Activated naive CD8-positive, alpha-beta T cell (primary cell): ENCODE data around the gene CCSER2.

Experiments used
- H3K27ac Mint-ChIP-seq: one replicate; pipeline ENCODE4 v1.8.0; 2021; ENCODE audit warnings: mixed read lengths
- H3K27me3 Mint-ChIP-seq: one replicate; pipeline ENCODE4 v1.8.0; 2021; ENCODE audit warnings: mixed read lengths
- H3K36me3 Mint-ChIP-seq: one replicate; pipeline ENCODE4 v1.8.0; 2021; ENCODE audit warnings: mixed read lengths
- H3K4me1 Mint-ChIP-seq: one replicate; pipeline ENCODE4 v1.8.0; 2021; ENCODE audit warnings: low read depth, mixed read lengths
- H3K4me3 Mint-ChIP-seq: one replicate; pipeline ENCODE4 v1.8.0; 2021; ENCODE audit warnings: mild to moderate bottlenecking, mixed read lengths
- H3K9me3 Mint-ChIP-seq: one replicate; pipeline ENCODE4 v1.8.0; 2021; ENCODE audit warnings: low read depth, mixed read lengths

The CCSER2 gene

GRCh38 chr10:84551437-84552120 lies 223.2 kb downstream of the CCSER2 start:
- H3K27ac Mint-ChIP-seq, result no peak overlapping the region
- no peaks in the 10 kb centered on the region for H3K36me3 Mint-ChIP-seq
- no peak overlapping the region for H3K4me3 Mint-ChIP-seq
- no peaks in the 10 kb centered on the region for H3K4me1 Mint-ChIP-seq
- H3K9me3 Mint-ChIP-seq, result no peaks in the 10 kb centered on the region
- peaks cover 8% of the 10 kb centered on the region for H3K27me3 Mint-ChIP-seq

DNA sequence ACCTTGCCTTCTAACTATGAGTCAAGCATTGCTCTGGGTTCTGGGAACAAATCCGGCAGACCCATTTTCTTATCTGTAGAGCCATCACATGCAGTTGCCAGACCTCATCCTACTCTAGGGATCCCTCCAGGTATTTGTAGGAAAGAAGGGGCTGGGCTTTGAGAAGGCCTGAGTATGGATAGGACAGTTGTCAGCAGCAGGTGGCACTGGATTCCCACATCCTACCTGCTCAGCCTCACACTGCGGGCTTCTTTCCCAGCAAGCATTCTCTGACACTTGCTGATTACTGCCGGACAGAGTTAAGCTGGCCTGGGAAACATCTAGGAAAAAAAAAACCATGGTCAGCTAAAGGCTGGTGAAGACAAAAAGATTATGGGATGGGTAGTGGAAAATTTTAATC lies 224.1 kb downstream of the CCSER2 start:
- Mint-ChIP-seq H3K27me3 (peaks cover 8% of the 10 kb centered on the region), H3K4me3 (no peak overlapping the region), H3K27ac (no peak overlapping the region), H3K4me1 (no peaks in the 10 kb centered on the region), H3K9me3 (no peaks in the 10 kb centered on the region), H3K36me3 (no peaks in the 10 kb centered on the region)

DNA sequence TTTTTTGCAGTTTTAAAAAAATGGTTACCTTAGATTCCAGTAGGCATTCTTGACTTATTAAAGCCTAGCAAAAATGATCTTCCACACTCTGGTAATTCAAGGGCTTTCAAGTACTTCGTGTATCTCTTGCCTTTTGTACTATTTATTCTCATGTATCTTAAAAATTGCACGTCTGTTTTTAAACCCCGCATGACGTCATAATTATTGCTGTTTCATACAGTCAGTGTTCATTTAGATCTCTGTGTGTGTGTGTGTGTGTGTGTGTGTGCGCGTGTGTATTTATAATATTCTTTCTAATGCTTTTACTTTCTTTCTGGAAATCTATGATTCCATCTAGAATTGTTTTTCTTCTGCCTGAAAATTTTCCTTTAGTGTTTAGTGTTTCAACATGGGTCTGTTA lies 234.2 kb downstream of the CCSER2 start:
- Mint-ChIP-seq H3K4me1 (peaks cover 6% of the 10 kb centered on the region), H3K27me3 (peaks cover 20% of the 10 kb centered on the region), H3K4me3 (no peak overlapping the region), H3K27ac (no peak overlapping the region), H3K36me3 (no peaks in the 10 kb centered on the region), H3K9me3 (no peaks in the 10 kb centered on the region)

DNA sequence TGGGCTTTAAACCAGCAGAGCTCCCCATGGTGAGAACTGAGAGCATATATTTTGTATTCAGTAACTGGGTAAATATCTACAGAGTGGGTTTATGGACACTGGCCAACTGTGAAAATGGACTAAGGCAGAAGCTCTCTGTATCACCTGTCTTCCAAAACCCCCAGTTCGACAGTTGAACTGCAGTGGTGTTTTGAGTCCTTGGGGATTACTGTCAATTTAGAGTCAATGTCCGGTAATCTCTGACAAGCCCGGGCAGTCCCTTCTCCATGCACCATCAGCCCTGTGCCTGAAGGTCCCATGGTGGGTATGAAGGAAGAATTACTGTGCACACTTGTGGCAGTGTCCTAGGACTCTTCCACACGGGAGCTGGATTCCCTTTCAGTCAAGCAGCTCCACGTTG lies 235.0 kb downstream of the CCSER2 start:
- H3K27me3 Mint-ChIP-seq, result peaks cover 24% of the 10 kb centered on the region
- H3K27ac Mint-ChIP-seq, result no peak overlapping the region
- H3K4me1 Mint-ChIP-seq, result peaks cover 6% of the 10 kb centered on the region
- H3K36me3 Mint-ChIP-seq, result no peaks in the 10 kb centered on the region
- H3K9me3 Mint-ChIP-seq, result no peaks in the 10 kb centered on the region
- H3K4me3 Mint-ChIP-seq, result no peak overlapping the region

DNA sequence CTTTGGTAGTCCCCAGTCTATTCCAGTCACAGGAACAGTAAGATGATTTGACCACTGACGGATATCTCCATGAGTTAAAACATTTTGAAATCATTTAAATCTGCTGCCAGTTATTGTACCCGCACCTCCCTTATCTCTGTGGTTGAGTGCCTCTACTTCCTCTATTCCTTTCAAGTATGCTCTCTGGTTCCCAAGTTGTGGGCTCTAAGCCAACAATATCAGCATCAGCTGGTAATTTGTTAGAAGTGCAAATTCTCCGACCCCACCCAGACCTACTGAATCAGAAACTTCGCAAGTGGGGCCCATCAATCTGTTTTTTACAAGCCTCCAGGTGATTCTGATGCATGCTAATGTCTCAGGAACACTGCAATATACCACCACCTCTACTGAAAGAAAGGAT lies 235.5 kb downstream of the CCSER2 start:
- Mint-ChIP-seq H3K4me1 (peaks cover 6% of the 10 kb centered on the region), H3K4me3 (no peak overlapping the region), H3K27me3 (peaks cover 26% of the 10 kb centered on the region), H3K9me3 (no peaks in the 10 kb centered on the region), H3K27ac (no peak overlapping the region), H3K36me3 (no peaks in the 10 kb centered on the region)

GRCh38 chr10:84565881-84566582 lies 237.6 kb downstream of the CCSER2 start:
- Mint-ChIP-seq H3K4me1 (peaks cover 6% of the 10 kb centered on the region), H3K4me3 (no peak overlapping the region), H3K27ac (no peak overlapping the region), H3K36me3 (no peaks in the 10 kb centered on the region), H3K9me3 (no peaks in the 10 kb centered on the region), H3K27me3 (peaks cover 38% of the 10 kb centered on the region)

GRCh38 chr10:84567133-84567532 lies 238.7 kb downstream of the CCSER2 start:
- H3K27ac Mint-ChIP-seq, result no peak overlapping the region
- no peak overlapping the region for H3K4me3 Mint-ChIP-seq
- no peaks in the 10 kb centered on the region for H3K9me3 Mint-ChIP-seq
- peaks cover 39% of the 10 kb centered on the region for H3K27me3 Mint-ChIP-seq
- H3K4me1 Mint-ChIP-seq, result peaks cover 6% of the 10 kb centered on the region
- H3K36me3 Mint-ChIP-seq, result no peaks in the 10 kb centered on the region
